ENCODE measurements around the gene PFDN2.
A peak's percentile ranks its signal among the peaks of the same experiment; 100 is the strongest.
"Not testable (repeated sequence)": the region's sequence is repeated elsewhere in the genome, so short reads cannot be mapped to it uniquely, and the experiment has no call there.

The PFDN2 gene

DNA sequence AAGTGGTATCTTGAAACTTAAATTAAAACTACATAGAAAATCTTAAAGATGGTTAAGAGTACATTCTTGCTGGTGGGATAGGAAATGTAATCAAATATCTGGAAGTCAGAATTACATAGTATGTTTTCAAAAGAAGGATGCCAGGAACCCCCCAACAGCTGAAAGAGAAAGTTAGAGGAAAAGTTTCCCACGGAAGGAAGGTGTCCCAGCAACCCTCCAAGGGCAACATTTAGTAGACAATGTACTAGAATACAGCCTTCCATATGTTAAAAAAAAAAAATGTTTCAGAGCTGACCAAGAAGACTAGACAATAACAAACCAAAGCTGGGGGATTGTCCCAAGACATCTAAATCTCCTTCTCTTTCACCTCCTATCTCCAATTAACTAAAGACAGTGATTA is 12.4 kb upstream of the PFDN2 start:
- Histone ChIP-seq H3K4me1 (ENCODE audit: insufficient read depth, low read length) (peaks cover 23% of the 10 kb centered on the region), H3K4me3 (ENCODE audit: low read length) (no peak overlapping the region), H2AFZ (ENCODE audit: low read depth, low read length) (no peak overlapping the region), H3K27me3 (ENCODE audit: insufficient read depth, low read length) (no peaks in the 10 kb centered on the region), H3K36me3 (ENCODE audit: insufficient read depth, low read length) (peaks cover 34% of the 10 kb centered on the region), H3K9me3 (ENCODE audit: low read length) (no peaks in the 10 kb centered on the region)

DNA sequence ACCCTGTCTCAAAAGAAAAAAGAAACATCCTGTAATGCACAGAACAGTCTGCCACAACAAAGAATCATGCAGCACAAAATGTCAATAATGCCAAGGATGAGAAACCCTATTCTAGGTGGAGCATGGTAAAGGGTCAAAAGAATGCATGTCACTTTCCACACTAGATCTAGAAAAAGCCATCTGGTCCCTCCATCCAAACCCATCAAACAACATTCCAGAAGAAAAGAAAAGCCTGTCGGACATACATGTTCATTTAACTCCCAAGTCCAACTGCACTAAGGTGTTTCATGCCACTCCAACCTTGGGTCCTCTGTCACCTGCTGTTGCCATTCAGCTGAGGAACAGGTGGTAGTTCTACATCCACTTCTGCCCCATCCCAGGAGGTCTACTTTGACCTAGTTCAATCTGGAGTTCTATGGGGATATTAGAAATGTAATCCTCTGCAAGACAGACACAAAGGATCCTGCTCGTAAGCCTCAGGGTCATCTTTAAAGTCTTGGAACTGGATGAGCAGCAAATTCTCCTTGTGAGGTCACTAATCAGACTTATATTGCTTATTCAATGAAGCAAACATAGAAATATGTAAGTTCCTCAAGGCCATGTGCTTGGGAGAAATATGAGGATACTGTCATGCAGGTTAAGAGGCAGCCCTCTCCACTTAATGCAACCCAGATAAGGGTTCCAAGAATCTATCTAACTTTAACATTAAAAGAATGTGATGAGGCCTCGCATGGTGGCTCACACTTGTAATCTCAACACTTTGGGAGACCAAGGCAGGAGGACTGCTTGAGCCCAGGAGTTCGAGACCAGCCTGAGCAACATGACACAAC is 11.0 kb upstream of the PFDN2 start:
- no peaks in the 10 kb centered on the region for H3K9me3 ChIP-seq (ENCODE audit: low read length)
- peaks cover 23% of the 10 kb centered on the region for H3K4me1 ChIP-seq (ENCODE audit: insufficient read depth, low read length)
- H3K27me3 ChIP-seq (ENCODE audit: insufficient read depth, low read length) = no peaks in the 10 kb centered on the region
- H3K4me3 ChIP-seq (ENCODE audit: low read length) = no peak overlapping the region
- H3K36me3 ChIP-seq (ENCODE audit: insufficient read depth, low read length) = peaks cover 48% of the 10 kb centered on the region
- H2AFZ ChIP-seq (ENCODE audit: low read depth, low read length) = no peak overlapping the region

GRCh38 chr1:161127649-161128048 is 9.8 kb upstream of the PFDN2 start:
- Histone ChIP-seq H3K4me1 (ENCODE audit: insufficient read depth, low read length) (peaks cover 20% of the 10 kb centered on the region), H3K9me3 (ENCODE audit: low read length) (no peaks in the 10 kb centered on the region), H3K27me3 (ENCODE audit: insufficient read depth, low read length) (no peaks in the 10 kb centered on the region), H2AFZ (ENCODE audit: low read depth, low read length) (no peak overlapping the region), H3K4me3 (ENCODE audit: low read length) (no peak overlapping the region), H3K36me3 (ENCODE audit: insufficient read depth, low read length) (peaks cover 57% of the 10 kb centered on the region)

GRCh38 chr1:161122967-161123366 is 5.1 kb upstream of the PFDN2 start:
- Histone ChIP-seq H3K36me3 (ENCODE audit: insufficient read depth, low read length) (peaks cover 67% of the 10 kb centered on the region), H3K4me3 (ENCODE audit: low read length) (no peak overlapping the region), H3K4me1 (ENCODE audit: insufficient read depth, low read length) (peaks cover 15% of the 10 kb centered on the region), H2AFZ (ENCODE audit: low read depth, low read length) (no peak overlapping the region), H3K9me3 (ENCODE audit: low read length) (no peaks in the 10 kb centered on the region), H3K27me3 (ENCODE audit: insufficient read depth, low read length) (no peaks in the 10 kb centered on the region)

DNA sequence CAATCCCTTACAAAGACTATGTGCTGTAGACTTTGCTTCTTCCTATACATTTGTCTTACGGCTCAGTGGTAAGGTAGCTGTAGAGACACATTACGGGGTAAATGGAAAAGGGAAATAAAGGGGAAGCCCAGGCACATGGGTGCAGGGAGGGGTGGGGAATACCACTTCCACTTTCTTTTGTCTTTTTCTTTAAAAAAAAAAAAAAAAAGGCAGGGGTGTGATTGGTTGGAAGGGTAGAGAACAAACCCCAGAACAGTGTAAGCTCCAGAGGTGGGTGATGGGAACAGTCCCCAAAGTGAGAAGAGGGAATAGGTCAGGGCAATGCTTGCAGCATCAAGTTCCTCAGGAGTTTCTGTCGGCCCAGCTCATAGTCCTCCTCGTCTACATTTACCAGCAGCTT is 4.0 kb upstream of the PFDN2 start:
- no peak overlapping the region for H3K4me3 ChIP-seq (ENCODE audit: low read length)
- H3K27me3 ChIP-seq (ENCODE audit: insufficient read depth, low read length) = no peaks in the 10 kb centered on the region
- peaks cover 19% of the 10 kb centered on the region for H3K4me1 ChIP-seq (ENCODE audit: insufficient read depth, low read length)
- H3K36me3 ChIP-seq (ENCODE audit: insufficient read depth, low read length) = peaks cover 62% of the 10 kb centered on the region
- no peak overlapping the region for H2AFZ ChIP-seq (ENCODE audit: low read depth, low read length)
- H3K9me3 ChIP-seq (ENCODE audit: low read length) = no peaks in the 10 kb centered on the region

- Histone ChIP-seq H3K36me3 (ENCODE audit: insufficient read depth, low read length) (peaks cover 58% of the 10 kb centered on the region), H2AFZ (ENCODE audit: low read depth, low read length) (no peak overlapping the region), H3K9me3 (ENCODE audit: low read length) (no peaks in the 10 kb centered on the region), H3K4me3 (ENCODE audit: low read length) (no peak overlapping the region), H3K4me1 (ENCODE audit: insufficient read depth, low read length) (peaks cover 24% of the 10 kb centered on the region), H3K27me3 (ENCODE audit: insufficient read depth, low read length) (no peaks in the 10 kb centered on the region)
Measured at GRCh38 chr1:161121042-161121650, 3.3 kb upstream of the PFDN2 start.

- Histone ChIP-seq H3K9me3 (ENCODE audit: low read length) (no peaks in the 10 kb centered on the region), H2AFZ (ENCODE audit: low read depth, low read length) (no peak overlapping the region), H3K36me3 (ENCODE audit: insufficient read depth, low read length) (peaks cover 49% of the 10 kb centered on the region), H3K4me3 (ENCODE audit: low read length) (peak overlapping the region; percentile 70), H3K4me1 (ENCODE audit: insufficient read depth, low read length) (peaks cover 24% of the 10 kb centered on the region), H3K27me3 (ENCODE audit: insufficient read depth, low read length) (no peaks in the 10 kb centered on the region)
Measured at GRCh38 chr1:161119092-161119903, 1.5 kb upstream of the PFDN2 start.

- H2AFZ ChIP-seq (ENCODE audit: low read depth, low read length); H3K9me3 ChIP-seq (ENCODE audit: low read length); H3K27me3 ChIP-seq (ENCODE audit: insufficient read depth, low read length); H3K4me3 ChIP-seq (ENCODE audit: low read length): not testable (repeated sequence)
- peaks cover 18% of the 10 kb centered on the region for H3K36me3 ChIP-seq (ENCODE audit: insufficient read depth, low read length)
- H3K4me1 ChIP-seq (ENCODE audit: insufficient read depth, low read length) = peaks cover 24% of the 10 kb centered on the region
Measured at GRCh38 chr1:161115961-161116360, 1.9 kb downstream of the PFDN2 start.

- no peaks in the 10 kb centered on the region for H3K27me3 ChIP-seq (ENCODE audit: insufficient read depth, low read length)
- H3K36me3 ChIP-seq (ENCODE audit: insufficient read depth, low read length) = peaks cover 13% of the 10 kb centered on the region
- H3K4me3 ChIP-seq (ENCODE audit: low read length) = no peak overlapping the region
- H3K9me3 ChIP-seq (ENCODE audit: low read length) = no peaks in the 10 kb centered on the region
- H2AFZ ChIP-seq (ENCODE audit: low read depth, low read length) = no peak overlapping the region
- H3K4me1 ChIP-seq (ENCODE audit: insufficient read depth, low read length) = peaks cover 24% of the 10 kb centered on the region
Measured at GRCh38 chr1:161115132-161115711, 2.6 kb downstream of the PFDN2 start.

- no peak overlapping the region for H3K4me3 ChIP-seq (ENCODE audit: low read length)
- no peak overlapping the region for H2AFZ ChIP-seq (ENCODE audit: low read depth, low read length)
Measured at GRCh38 chr1:161114556-161114955, 3.3 kb downstream of the PFDN2 start.

DNA sequence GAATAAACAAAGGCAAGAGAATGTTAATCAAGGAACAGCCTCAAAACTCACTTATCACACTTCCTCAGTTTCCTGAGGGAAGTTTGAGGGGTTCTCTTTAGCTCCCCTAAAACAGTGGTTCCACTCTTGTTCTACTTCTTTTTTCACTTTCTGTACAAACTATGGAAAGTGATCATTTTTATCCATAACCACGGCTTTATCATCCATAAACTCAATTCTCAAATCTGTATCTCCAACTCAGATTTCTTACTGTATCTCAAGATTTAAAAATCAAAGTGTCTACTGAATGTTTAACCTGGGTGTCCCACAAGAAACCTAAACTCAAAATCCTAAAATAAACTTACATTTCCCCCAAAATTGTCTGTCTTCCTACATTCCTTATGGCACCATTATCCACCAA is 3.9 kb downstream of the PFDN2 start:
- no peak overlapping the region for H2AFZ ChIP-seq (ENCODE audit: low read depth, low read length)
- H3K4me3 ChIP-seq (ENCODE audit: low read length) = no peak overlapping the region
- peaks cover 15% of the 10 kb centered on the region for H3K4me1 ChIP-seq (ENCODE audit: insufficient read depth, low read length)
- no peaks in the 10 kb centered on the region for H3K27me3 ChIP-seq (ENCODE audit: insufficient read depth, low read length)
- peaks cover 12% of the 10 kb centered on the region for H3K36me3 ChIP-seq (ENCODE audit: insufficient read depth, low read length)
- H3K9me3 ChIP-seq (ENCODE audit: low read length) = no peaks in the 10 kb centered on the region

More at GRCh38 chr1:161114556-161114955, 3.3 kb downstream of the PFDN2 start:
- H3K4me1 ChIP-seq (ENCODE audit: insufficient read depth, low read length) = peaks cover 22% of the 10 kb centered on the region
- no peaks in the 10 kb centered on the region for H3K9me3 ChIP-seq (ENCODE audit: low read length)
- H3K36me3 ChIP-seq (ENCODE audit: insufficient read depth, low read length) = peaks cover 10% of the 10 kb centered on the region
- no peaks in the 10 kb centered on the region for H3K27me3 ChIP-seq (ENCODE audit: insufficient read depth, low read length)

GRCh38 chr1:161111527-161111926 is 6.3 kb downstream of the PFDN2 start:
- no peak overlapping the region for H3K4me3 ChIP-seq (ENCODE audit: low read length)
- no peaks in the 10 kb centered on the region for H3K27me3 ChIP-seq (ENCODE audit: insufficient read depth, low read length)
- no peaks in the 10 kb centered on the region for H3K9me3 ChIP-seq (ENCODE audit: low read length)
- H3K4me1 ChIP-seq (ENCODE audit: insufficient read depth, low read length) = peaks cover 2% of the 10 kb centered on the region
- H2AFZ ChIP-seq (ENCODE audit: low read depth, low read length) = no peak overlapping the region
- peaks cover 12% of the 10 kb centered on the region for H3K36me3 ChIP-seq (ENCODE audit: insufficient read depth, low read length)

DNA sequence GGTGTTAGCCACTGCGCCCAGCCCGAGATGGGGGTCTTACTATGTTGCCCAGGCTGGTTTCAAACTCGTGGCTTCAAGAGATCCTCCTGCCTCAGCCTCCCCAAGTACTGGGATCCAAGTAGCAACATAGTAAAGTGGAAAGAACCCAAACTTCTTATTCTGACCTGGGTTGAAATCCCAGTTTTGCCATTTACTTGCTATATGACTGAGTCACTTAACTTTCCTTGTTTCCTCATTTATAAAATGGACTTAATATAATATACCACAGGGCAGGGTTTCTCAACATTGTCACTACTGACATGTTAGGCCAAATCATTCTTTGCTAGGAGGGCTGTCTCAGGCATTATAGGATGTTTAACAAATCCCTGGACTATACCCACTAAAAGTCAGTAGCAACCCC is 6.7 kb downstream of the PFDN2 start:
- H3K4me3 ChIP-seq (ENCODE audit: low read length) = no peak overlapping the region
- H2AFZ ChIP-seq (ENCODE audit: low read depth, low read length) = no peak overlapping the region

More for the DNA sequence above, 6.7 kb downstream of the PFDN2 start:
- H3K36me3 ChIP-seq (ENCODE audit: insufficient read depth, low read length) = peaks cover 12% of the 10 kb centered on the region
- H3K9me3 ChIP-seq (ENCODE audit: low read length) = no peaks in the 10 kb centered on the region
- no peaks in the 10 kb centered on the region for H3K4me1 ChIP-seq (ENCODE audit: insufficient read depth, low read length)
- no peaks in the 10 kb centered on the region for H3K27me3 ChIP-seq (ENCODE audit: insufficient read depth, low read length)
